ENCODE results near the gene CANX. TPM values are rescaled to one million over a fixed set of nuclear protein-coding genes. Genes with fewer than 3 reads are reported as not detected.
A peak's percentile ranks its signal among the peaks of the same experiment; 100 is the strongest.

The CANX gene
- total and polyA plus RNA-seq, 9 of the 15 experiments (the other 6 are each of a cell fraction or from before 2014, with no cell fraction given), result 155 to 893 (median 589) TPM

- Histone ChIP-seq H2AFZ (ENCODE audit: low read depth, low read length) (peak overlapping the region; percentile 49), H3K4me1 (replicated peaks in 1 of 2; ENCODE audit: control insufficient read depth in 2 of 2, insufficient read depth in 2 of 2, low read length in 2 of 2) (peaks cover 13 to 18% of the 10 kb centered on the region in 2 experiments), H4K20me1 (replicated peaks; ENCODE audit: control insufficient read depth, insufficient read depth, low read length) (no peaks in the 10 kb centered on the region), H3K27ac (ENCODE audit: extremely low read depth, low read depth, low read length) (peak overlapping the region; percentile 71), H3K9me3 (replicated peaks; ENCODE audit: control insufficient read depth, insufficient read depth, low read depth, low read length) (no peaks in the 10 kb centered on the region), H3K9ac (ENCODE audit: insufficient read depth in 1 of 2, low read depth in 2 of 2, low read length in 2 of 2) (peak overlapping the region; percentile 57 to 79), H3K4me3 (peak overlapping the region; percentile 89), H3K9me1 (ENCODE audit: control insufficient read depth, insufficient read depth, low read length) (no peaks in the 10 kb centered on the region), H3K27me3 (ENCODE audit: control insufficient read depth in 2 of 2, insufficient read depth in 2 of 2, low read length in 2 of 2) (no peaks in the 10 kb centered on the region), H3K4me2 (ENCODE audit: insufficient read depth, low read length) (peak overlapping the region; percentile 66), H3K79me2 (ENCODE audit: control insufficient read depth, insufficient read depth, low read length) (peaks cover 43% of the 10 kb centered on the region), H3K36me3 (ENCODE audit: control insufficient read depth, insufficient read depth, low read length) (peaks cover 60% of the 10 kb centered on the region)
- 5% methylated on average over 24 of the region's 24 CpGs for WGBS (ENCODE audit: insufficient coverage, low coverage, missing lambda C conversion rate)
- intact Hi-C loops (cut with micrococcal nuclease), result loop anchor here (1.0 kb wide), 1 partner anchor 34 kb away; the partner anchor contains the start of gene CANX
- FAIRE-seq, result peak; percentile 29
- ChIA-PET CTCF (ENCODE audit: low intra/inter-chr PET ratio) (no interaction called here), POLR2A (interaction anchor here (0.5 to 2.1 kb wide), 16 partner anchors 9 to 116 kb away, joined by 3 to 17 read pairs (median 5); partner anchors contain the start of genes CANX, HNRNPH1 and SQSTM1)
- peak; percentile 10 for ATAC-seq
- in situ Hi-C loops (cut with MboI), result no loop called here
- no TSS peak for BruUV-seq (replicated peaks)
- DNase-seq (ENCODE audit: extremely low read depth in 1 of 4, low spot score in 3 of 4), result peak in 1 of 4 experiments; percentile 62
- TF ChIP-seq NBN (IDR thresholded peaks at IDR 0.05; ENCODE audit: low read depth), result peak; percentile 30; the same call in 1 of the 2 replicates
- peak; percentile 11; the same call in 1 of the 2 replicates for TF ChIP-seq NCOR1 (IDR thresholded peaks at IDR 0.05)
- TF ChIP-seq RCOR1 (IDR thresholded peaks at IDR 0.05; ENCODE audit: borderline replicate concordance in 1 of 2, low read depth in 2 of 2, low read length in 2 of 2), result no peak
- peak; percentile 57 for TF ChIP-seq POLR2B (IDR thresholded peaks at IDR 0.05; ENCODE audit: low read depth, partially characterized antibody)
- TF ChIP-seq ZNF282 (CRISPR knock-in tag; IDR thresholded peaks at IDR 0.05), result no peak
- peak; percentile 71 for TF ChIP-seq CEBPB (tag; IDR thresholded peaks at IDR 0.05)
- no peak for TF ChIP-seq JUNB (CRISPR knock-in tag; conservative IDR thresholded peaks at IDR 0.05)
- TF ChIP-seq MXI1 (IDR thresholded peaks at IDR 0.05; ENCODE audit: low read depth, low read length), result no peak
- TF ChIP-seq, protein P1, sequence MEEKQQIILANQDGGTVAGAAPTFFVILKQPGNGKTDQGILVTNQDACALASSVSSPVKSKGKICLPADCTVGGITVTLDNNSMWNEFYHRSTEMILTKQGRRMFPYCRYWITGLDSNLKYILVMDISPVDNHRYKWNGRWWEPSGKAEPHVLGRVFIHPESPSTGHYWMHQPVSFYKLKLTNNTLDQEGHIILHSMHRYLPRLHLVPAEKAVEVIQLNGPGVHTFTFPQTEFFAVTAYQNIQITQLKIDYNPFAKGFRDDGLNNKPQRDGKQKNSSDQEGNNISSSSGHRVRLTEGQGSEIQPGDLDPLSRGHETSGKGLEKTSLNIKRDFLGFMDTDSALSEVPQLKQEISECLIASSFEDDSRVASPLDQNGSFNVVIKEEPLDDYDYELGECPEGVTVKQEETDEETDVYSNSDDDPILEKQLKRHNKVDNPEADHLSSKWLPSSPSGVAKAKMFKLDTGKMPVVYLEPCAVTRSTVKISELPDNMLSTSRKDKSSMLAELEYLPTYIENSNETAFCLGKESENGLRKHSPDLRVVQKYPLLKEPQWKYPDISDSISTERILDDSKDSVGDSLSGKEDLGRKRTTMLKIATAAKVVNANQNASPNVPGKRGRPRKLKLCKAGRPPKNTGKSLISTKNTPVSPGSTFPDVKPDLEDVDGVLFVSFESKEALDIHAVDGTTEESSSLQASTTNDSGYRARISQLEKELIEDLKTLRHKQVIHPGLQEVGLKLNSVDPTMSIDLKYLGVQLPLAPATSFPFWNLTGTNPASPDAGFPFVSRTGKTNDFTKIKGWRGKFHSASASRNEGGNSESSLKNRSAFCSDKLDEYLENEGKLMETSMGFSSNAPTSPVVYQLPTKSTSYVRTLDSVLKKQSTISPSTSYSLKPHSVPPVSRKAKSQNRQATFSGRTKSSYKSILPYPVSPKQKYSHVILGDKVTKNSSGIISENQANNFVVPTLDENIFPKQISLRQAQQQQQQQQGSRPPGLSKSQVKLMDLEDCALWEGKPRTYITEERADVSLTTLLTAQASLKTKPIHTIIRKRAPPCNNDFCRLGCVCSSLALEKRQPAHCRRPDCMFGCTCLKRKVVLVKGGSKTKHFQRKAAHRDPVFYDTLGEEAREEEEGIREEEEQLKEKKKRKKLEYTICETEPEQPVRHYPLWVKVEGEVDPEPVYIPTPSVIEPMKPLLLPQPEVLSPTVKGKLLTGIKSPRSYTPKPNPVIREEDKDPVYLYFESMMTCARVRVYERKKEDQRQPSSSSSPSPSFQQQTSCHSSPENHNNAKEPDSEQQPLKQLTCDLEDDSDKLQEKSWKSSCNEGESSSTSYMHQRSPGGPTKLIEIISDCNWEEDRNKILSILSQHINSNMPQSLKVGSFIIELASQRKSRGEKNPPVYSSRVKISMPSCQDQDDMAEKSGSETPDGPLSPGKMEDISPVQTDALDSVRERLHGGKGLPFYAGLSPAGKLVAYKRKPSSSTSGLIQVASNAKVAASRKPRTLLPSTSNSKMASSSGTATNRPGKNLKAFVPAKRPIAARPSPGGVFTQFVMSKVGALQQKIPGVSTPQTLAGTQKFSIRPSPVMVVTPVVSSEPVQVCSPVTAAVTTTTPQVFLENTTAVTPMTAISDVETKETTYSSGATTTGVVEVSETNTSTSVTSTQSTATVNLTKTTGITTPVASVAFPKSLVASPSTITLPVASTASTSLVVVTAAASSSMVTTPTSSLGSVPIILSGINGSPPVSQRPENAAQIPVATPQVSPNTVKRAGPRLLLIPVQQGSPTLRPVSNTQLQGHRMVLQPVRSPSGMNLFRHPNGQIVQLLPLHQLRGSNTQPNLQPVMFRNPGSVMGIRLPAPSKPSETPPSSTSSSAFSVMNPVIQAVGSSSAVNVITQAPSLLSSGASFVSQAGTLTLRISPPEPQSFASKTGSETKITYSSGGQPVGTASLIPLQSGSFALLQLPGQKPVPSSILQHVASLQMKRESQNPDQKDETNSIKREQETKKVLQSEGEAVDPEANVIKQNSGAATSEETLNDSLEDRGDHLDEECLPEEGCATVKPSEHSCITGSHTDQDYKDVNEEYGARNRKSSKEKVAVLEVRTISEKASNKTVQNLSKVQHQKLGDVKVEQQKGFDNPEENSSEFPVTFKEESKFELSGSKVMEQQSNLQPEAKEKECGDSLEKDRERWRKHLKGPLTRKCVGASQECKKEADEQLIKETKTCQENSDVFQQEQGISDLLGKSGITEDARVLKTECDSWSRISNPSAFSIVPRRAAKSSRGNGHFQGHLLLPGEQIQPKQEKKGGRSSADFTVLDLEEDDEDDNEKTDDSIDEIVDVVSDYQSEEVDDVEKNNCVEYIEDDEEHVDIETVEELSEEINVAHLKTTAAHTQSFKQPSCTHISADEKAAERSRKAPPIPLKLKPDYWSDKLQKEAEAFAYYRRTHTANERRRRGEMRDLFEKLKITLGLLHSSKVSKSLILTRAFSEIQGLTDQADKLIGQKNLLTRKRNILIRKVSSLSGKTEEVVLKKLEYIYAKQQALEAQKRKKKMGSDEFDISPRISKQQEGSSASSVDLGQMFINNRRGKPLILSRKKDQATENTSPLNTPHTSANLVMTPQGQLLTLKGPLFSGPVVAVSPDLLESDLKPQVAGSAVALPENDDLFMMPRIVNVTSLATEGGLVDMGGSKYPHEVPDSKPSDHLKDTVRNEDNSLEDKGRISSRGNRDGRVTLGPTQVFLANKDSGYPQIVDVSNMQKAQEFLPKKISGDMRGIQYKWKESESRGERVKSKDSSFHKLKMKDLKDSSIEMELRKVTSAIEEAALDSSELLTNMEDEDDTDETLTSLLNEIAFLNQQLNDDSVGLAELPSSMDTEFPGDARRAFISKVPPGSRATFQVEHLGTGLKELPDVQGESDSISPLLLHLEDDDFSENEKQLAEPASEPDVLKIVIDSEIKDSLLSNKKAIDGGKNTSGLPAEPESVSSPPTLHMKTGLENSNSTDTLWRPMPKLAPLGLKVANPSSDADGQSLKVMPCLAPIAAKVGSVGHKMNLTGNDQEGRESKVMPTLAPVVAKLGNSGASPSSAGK (IDR thresholded peaks at IDR 0.05), result no peak
- peak; percentile 27; the same call in 1 of the 2 replicates for TF ChIP-seq NR2C1 (IDR thresholded peaks at IDR 0.05)
- TF ChIP-seq NR2C1 (tag; IDR thresholded peaks at IDR 0.05), result no peak
- TF ChIP-seq POLR2AphosphoS2 (IDR thresholded peaks at IDR 0.05; ENCODE audit: low read length), result peak; percentile 54; the same call in 1 of the 2 replicates
Measured at GRCh38 chr5:179731791-179732411, 33.1 kb downstream of the CANX start.
